Heart left ventricle (tissue), 13 donors: ENCODE measurements around the gene PRX.
A peak's percentile ranks its signal among the peaks of the same experiment; 100 is the strongest.

Source experiments
- CTCF ChIP-seq, 12 donors: fragments of 200-600 bp; sonication (generic) in 4 of 12; IDR thresholded peaks; one replicate each; pipeline versions ENCODE4 v1.5.0 to v1.8.0; 2018 to 2022; ENCODE audit warnings: antibody characterized with exemption in 12 of 12, mild to moderate bottlenecking in 5 of 12
- POLR2A ChIP-seq, 2 donors: fragments of 450-650 bp; IDR thresholded peaks; one replicate each; pipeline ENCODE4 v1.6.1; 2017; ENCODE audit warnings: antibody characterized with exemption in 2 of 2, mild to moderate bottlenecking in 2 of 2, moderate library complexity in 2 of 2
- donor health status: ischemic (EF 13 %, LVEDD 7.1; RV severe dilation, severe dysfunction).
- donor health status: DM: no; HTN: yes; CAD: no.
- donor health status: DM: no; HTN: no; CAD: no.
- donor health status: ischemic (EF 25% LVEDD 6.9; RV normal size, moderate dysfunction).
- donor health status: ischemic (EF 25% LVEDD 5.7; RV mildly dilated, moderate dysfunction).
- donor health status: ischemic (EF 35%, LVEDD 5.7; RV mildly dilated, moderate dysfunction).
- donor health status: nonischemic (EF 11% LVEDD 7.7; RV severe dilation, severe dysfunction).
- donor health status: DM: yes; HTN: yes; CAD: no.
- donor health status: PGD.
- donor health status: ischemic (EF 29% LVEDD 5.4; RV normal size, mild dysfunction).
- donor health status: nonischemic (EF 23%, LVEDD 6.1; RV moderate dilation, normal function).

- TF ChIP-seq CTCF (IDR thresholded peaks at IDR 0.05): peak in 11 of 12 donors; percentile 69 to 95 (median 81)
- TF ChIP-seq POLR2A (IDR thresholded peaks at IDR 0.05): peak; percentile 89 to 100
These were observed 12.5 kb upstream of the PRX start, which contains the start of gene SERTAD1 for GRCh38 chr19:40425450-40426287.
